NCI-H2196 (cell line): ENCODE measurements around the gene SRD5A2.

Experiments used
- DNase-seq: peaks from one replicate; lab custom pipeline; 2025; ENCODE audit not compliant: unreplicated experiment; lab: John Stamatoyannopoulos, UW

SRD5A2 gene

GRCh38 chr2:31474296-31474695, 106.4 kb downstream of the SRD5A2 start:
- no peak for DNase-seq
